DND-41 (cell line): Measurements from ENCODE around the gene CNOT2.

ENCODE experiments used
- ATAC-seq: fragments of 200-7000 bp; cut with Tn5 transposase; 3 replicates; pipeline ENCODE4 v1.9.1; 2021; ENCODE audit warnings: low read depth; ENCODE audit not compliant: insufficient read depth
- DNase-seq: peaks from one replicate; pipeline ENCODE4 v3.0.0-alpha.2; 2020
- H2AFZ ChIP-seq: 2 replicates; pipeline ENCODE4 v1.6.0; 2012; ENCODE audit warnings: low read depth, low read length
- H3K27ac ChIP-seq: 2 replicates; pipeline ENCODE4 v1.5.1; 2012; ENCODE audit warnings: low read length, inconsistent platforms
- H3K27me3 ChIP-seq: fragments of 200-600 bp; sonication (generic); 2 replicates; pipeline ENCODE4 v1.6.0; 2012; ENCODE audit warnings: low read length, mild to moderate bottlenecking, inconsistent platforms; ENCODE audit not compliant: insufficient read depth, poor library complexity
- H3K36me3 ChIP-seq: 2 replicates; pipeline ENCODE4 v1.5.1; 2012; ENCODE audit warnings: low read length, inconsistent platforms; ENCODE audit not compliant: insufficient read depth
- H3K4me1 ChIP-seq: 2 replicates; pipeline ENCODE4 v1.5.1; 2012; ENCODE audit warnings: mild to moderate bottlenecking, low read length; ENCODE audit not compliant: insufficient read depth
- H3K4me2 ChIP-seq: 2 replicates; pipeline ENCODE4 v1.6.0; 2012; ENCODE audit warnings: mild to moderate bottlenecking, moderate library complexity, low read length, inconsistent platforms; ENCODE audit not compliant: insufficient read depth
- H3K4me3 ChIP-seq, 2 experiments: fragments of 200-600 bp in 1 of 2; shearing (Covaris generic) in 1 of 2; 2 replicates each; pipeline ENCODE4 v1.5.1; 2012 to 2016; ENCODE audit warnings: inconsistent platforms in 2 of 2, low read length in 2 of 2, mild to moderate bottlenecking in 2 of 2, low read depth in 1 of 2, moderate library complexity in 1 of 2
- H3K79me2 ChIP-seq: 2 replicates; pipeline ENCODE4 v1.6.0; 2012; ENCODE audit warnings: low read length, inconsistent platforms; ENCODE audit not compliant: insufficient read depth
- H3K9ac ChIP-seq: 2 replicates; pipeline ENCODE4 v1.6.0; 2012; ENCODE audit warnings: low read depth, mild to moderate bottlenecking, inconsistent platforms, low read length, moderate library complexity
- H3K9me3 ChIP-seq: 2 replicates; pipeline ENCODE4 v1.5.1; 2012; ENCODE audit warnings: low read length, moderate library complexity, mild to moderate bottlenecking, inconsistent platforms; ENCODE audit not compliant: insufficient read depth, severe bottlenecking
- H4K20me1 ChIP-seq: 2 replicates; pipeline ENCODE4 v1.6.0; 2012; ENCODE audit warnings: low read length; ENCODE audit not compliant: insufficient read depth
- EZH2 ChIP-seq: IDR thresholded peaks from 3 replicates; pipeline ENCODE4 v1.6.1; 2012; ENCODE audit warnings: borderline replicate concordance, low read depth, mild to moderate bottlenecking, moderate library complexity, low read length, inconsistent platforms; ENCODE audit not compliant: severe bottlenecking
- TF ChIP-seq, protein P1 (sequence below): IDR thresholded peaks from 2 replicates; pipeline ENCODE4 v1.5.1; 2012; ENCODE audit warnings: borderline replicate concordance, low read length, moderate library complexity, mild to moderate bottlenecking; ENCODE audit not compliant: poor library complexity, severe bottlenecking; ENCODE audit errors: extremely low read depth

The CNOT2 gene

DNA sequence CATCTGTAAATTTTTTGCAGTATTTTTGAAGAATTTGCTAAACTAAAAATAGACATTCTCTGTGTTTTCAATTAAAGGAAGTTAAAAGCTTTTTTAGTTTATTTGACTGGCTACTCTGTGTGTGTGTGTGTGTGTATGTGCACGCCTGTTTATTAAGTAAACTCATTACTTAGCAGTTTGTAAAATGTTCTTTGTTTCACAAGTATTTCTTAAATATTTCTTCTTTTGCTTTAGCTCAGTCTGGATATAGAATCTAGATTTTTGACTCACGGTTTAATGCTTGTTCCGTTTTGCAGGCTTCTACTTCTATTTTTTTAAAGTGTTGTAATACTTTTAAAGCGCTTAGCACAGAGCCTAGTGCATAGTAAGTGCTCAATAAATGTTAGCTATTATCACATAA, 76.4 kb downstream of the CNOT2 start:
- ATAC-seq (no peak), DNase-seq (no peak)
- no peak overlapping the region for H3K4me2 ChIP-seq
- H3K27ac ChIP-seq: no peak overlapping the region
- H3K27me3 ChIP-seq: no peaks in the 10 kb centered on the region
- peaks cover 36% of the 10 kb centered on the region for H3K36me3 ChIP-seq
- H4K20me1 ChIP-seq: peaks cover 14% of the 10 kb centered on the region; the same call in 1 of the 2 replicates
- H3K4me3 ChIP-seq: no peak overlapping the region
- H3K9me3 ChIP-seq: no peaks in the 10 kb centered on the region
- peaks cover 64% of the 10 kb centered on the region for H3K79me2 ChIP-seq
- H2AFZ ChIP-seq: no peak overlapping the region
- no peaks in the 10 kb centered on the region for H3K4me1 ChIP-seq
- H3K9ac ChIP-seq: no peak overlapping the region
- TF ChIP-seq, protein P1, sequence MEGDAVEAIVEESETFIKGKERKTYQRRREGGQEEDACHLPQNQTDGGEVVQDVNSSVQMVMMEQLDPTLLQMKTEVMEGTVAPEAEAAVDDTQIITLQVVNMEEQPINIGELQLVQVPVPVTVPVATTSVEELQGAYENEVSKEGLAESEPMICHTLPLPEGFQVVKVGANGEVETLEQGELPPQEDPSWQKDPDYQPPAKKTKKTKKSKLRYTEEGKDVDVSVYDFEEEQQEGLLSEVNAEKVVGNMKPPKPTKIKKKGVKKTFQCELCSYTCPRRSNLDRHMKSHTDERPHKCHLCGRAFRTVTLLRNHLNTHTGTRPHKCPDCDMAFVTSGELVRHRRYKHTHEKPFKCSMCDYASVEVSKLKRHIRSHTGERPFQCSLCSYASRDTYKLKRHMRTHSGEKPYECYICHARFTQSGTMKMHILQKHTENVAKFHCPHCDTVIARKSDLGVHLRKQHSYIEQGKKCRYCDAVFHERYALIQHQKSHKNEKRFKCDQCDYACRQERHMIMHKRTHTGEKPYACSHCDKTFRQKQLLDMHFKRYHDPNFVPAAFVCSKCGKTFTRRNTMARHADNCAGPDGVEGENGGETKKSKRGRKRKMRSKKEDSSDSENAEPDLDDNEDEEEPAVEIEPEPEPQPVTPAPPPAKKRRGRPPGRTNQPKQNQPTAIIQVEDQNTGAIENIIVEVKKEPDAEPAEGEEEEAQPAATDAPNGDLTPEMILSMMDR: no peak
- TF ChIP-seq EZH2: no peak

DNA sequence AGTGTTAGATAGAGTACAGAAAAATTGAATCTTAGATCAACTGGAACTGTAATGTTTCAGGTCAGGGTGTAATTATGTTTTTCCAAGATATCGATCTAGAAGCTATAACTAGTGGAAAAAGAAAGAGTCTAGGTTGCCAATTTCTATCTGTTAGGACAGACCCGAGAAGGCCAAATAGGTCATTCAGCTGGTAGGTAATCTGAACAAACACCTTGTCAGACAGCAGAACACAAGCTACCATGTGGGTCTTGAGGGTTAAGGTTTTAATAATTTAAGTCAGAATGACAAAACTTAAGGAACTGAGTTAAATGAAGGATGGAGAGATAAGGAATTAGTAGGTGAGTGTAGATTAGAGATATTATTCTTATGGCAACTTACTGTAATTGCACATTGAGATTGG, 78.0 kb downstream of the CNOT2 start:
- no peak overlapping the region for H3K27ac ChIP-seq
- no peak for ATAC-seq
- H3K9me3 ChIP-seq: no peaks in the 10 kb centered on the region
- peaks cover 55% of the 10 kb centered on the region for H3K79me2 ChIP-seq
- H4K20me1 ChIP-seq: peaks cover 8% of the 10 kb centered on the region; the same call in 1 of the 2 replicates
- no peaks in the 10 kb centered on the region for H3K27me3 ChIP-seq
- H3K4me2 ChIP-seq: no peak overlapping the region
- H3K4me1 ChIP-seq: no peaks in the 10 kb centered on the region
- DNase-seq: no peak
- H3K36me3 ChIP-seq: peaks cover 35% of the 10 kb centered on the region
- TF ChIP-seq, protein P1: no peak
- TF ChIP-seq EZH2: no peak
- no peak overlapping the region for H3K9ac ChIP-seq
- H3K4me3 ChIP-seq: no peak overlapping the region
- H2AFZ ChIP-seq: no peak overlapping the region

DNA sequence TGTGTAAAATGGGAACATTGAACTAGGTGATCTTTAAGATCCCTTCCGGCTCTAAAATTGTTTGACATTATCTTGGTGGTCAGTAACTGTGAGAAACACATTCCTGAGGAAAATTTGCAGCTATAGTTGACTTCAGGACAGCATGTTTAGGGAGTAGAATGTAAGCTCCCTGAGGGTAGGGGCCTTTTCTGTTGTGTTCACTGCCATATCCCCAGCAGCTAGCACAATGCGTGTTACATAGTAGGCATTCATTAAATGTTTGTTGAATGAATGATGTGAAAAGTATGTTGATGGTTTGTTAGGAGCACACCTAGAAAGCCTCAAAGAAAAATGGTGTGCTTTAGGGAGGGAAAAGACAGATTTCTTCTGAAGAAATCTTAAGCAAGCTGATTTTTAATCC, 84.3 kb downstream of the CNOT2 start:
- H3K36me3 ChIP-seq: peaks cover 30% of the 10 kb centered on the region; the same call in 1 of the 2 replicates
- H4K20me1 ChIP-seq: peaks cover 4% of the 10 kb centered on the region; the same call in 1 of the 2 replicates
- no peak overlapping the region for H3K9ac ChIP-seq
- H3K27ac ChIP-seq: no peak overlapping the region
- ATAC-seq (no peak), DNase-seq (no peak)
- H3K27me3 ChIP-seq: no peaks in the 10 kb centered on the region
- H3K4me2 ChIP-seq: no peak overlapping the region
- H3K79me2 ChIP-seq: peaks cover 46% of the 10 kb centered on the region
- no peak overlapping the region for H3K4me3 ChIP-seq
- TF ChIP-seq, protein P1: no peak
- TF ChIP-seq EZH2: no peak
- no peaks in the 10 kb centered on the region for H3K4me1 ChIP-seq
- H2AFZ ChIP-seq: no peak overlapping the region
- no peaks in the 10 kb centered on the region for H3K9me3 ChIP-seq

DNA sequence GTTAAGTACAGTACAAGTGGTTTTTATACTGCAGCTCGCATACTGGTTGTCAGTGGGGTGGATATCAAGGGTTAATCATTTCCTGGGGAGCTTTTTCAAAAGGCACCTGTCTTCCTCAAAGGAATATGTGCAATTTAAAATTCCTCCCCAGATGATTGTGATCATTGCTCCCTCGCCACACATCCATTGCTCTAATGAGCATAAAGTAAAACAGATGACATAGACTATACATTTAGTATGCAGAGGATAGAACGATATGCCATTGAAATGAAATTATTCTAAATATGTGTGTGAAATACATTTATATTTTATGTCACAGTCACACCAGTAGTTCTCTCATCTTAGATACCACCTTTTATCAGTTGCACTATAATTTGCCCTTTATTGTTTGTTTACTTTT, 86.5 kb downstream of the CNOT2 start:
- H3K4me2 ChIP-seq: no peak overlapping the region
- H3K4me1 ChIP-seq: no peaks in the 10 kb centered on the region
- DNase-seq (no peak), ATAC-seq (no peak)
- H3K36me3 ChIP-seq: peaks cover 24% of the 10 kb centered on the region
- H3K27me3 ChIP-seq: no peaks in the 10 kb centered on the region
- H4K20me1 ChIP-seq: peaks cover 4% of the 10 kb centered on the region; the same call in 1 of the 2 replicates
- no peak overlapping the region for H3K4me3 ChIP-seq
- no peak overlapping the region for H3K27ac ChIP-seq
- TF ChIP-seq, protein P1: no peak
- no peak for TF ChIP-seq EZH2
- H3K79me2 ChIP-seq: peaks cover 40% of the 10 kb centered on the region
- no peak overlapping the region for H3K9ac ChIP-seq
- H2AFZ ChIP-seq: no peak overlapping the region
- no peaks in the 10 kb centered on the region for H3K9me3 ChIP-seq
